Glomerular visceral epithelial cell (primary cell): ENCODE measurements around the gene RABGGTB.
"Not testable (repeated sequence)": the region's sequence is repeated elsewhere in the genome, so short reads cannot be mapped to it uniquely, and the experiment has no call there.

Source experiments
- DNase-seq: peaks from one replicate; pipeline ENCODE4 v3.0.0-alpha.2; 2016; ENCODE audit errors: extremely low spot score

Gene RABGGTB

GRCh38 chr1:75795703-75796193, 9.7 kb downstream of the RABGGTB start:
- no peak for DNase-seq

GRCh38 chr1:75796376-75797272, 10.6 kb downstream of the RABGGTB start, which contains the start of gene MSH4:
MSH4 (plus strand) TSS chr1:75796882; CDS start chr1:75796986, 104 bp downstream.
- DNase-seq, result no peak

GRCh38 chr1:75797273-75797588, 11.2 kb downstream of the RABGGTB start:
- no peak for DNase-seq

- DNase-seq, result no peak
Measured at GRCh38 chr1:75797606-75798216, 11.7 kb downstream of the RABGGTB start.

GRCh38 chr1:75801480-75801879, 15.4 kb downstream of the RABGGTB start:
- not testable (repeated sequence) for DNase-seq

- no peak for DNase-seq
Measured at GRCh38 chr1:75808921-75809320, 22.9 kb downstream of the RABGGTB start.

- DNase-seq, result not testable (repeated sequence)
Measured at GRCh38 chr1:75810113-75810512, 24.1 kb downstream of the RABGGTB start.

GRCh38 chr1:75811211-75811981, 25.3 kb downstream of the RABGGTB start:
- DNase-seq, result no peak

GRCh38 chr1:75812065-75812464, 26.0 kb downstream of the RABGGTB start:
- DNase-seq, result no peak

GRCh38 chr1:75823596-75823995, 37.5 kb downstream of the RABGGTB start:
- DNase-seq, result not testable (repeated sequence)

GRCh38 chr1:75836528-75837100, 50.6 kb downstream of the RABGGTB start:
- DNase-seq, result no peak

- no peak for DNase-seq
Measured at GRCh38 chr1:75838079-75838478, 52.0 kb downstream of the RABGGTB start.

- DNase-seq, result no peak
Measured at GRCh38 chr1:75841421-75841820, 55.4 kb downstream of the RABGGTB start.
